Measurements from ENCODE around the gene CMSS1.

GRCh38 chr3:100010087-100010417, 192.4 kb downstream of the CMSS1 start:
- TF ChIP-seq CTCF (IDR thresholded peaks at IDR 0.05) = no peak
- no peak for TF ChIP-seq POLR2A (IDR thresholded peaks at IDR 0.05)

All from Peyer's patch (tissue), 4 donors.